ENCODE results near the gene SBF2.

The SBF2 gene

DNA sequence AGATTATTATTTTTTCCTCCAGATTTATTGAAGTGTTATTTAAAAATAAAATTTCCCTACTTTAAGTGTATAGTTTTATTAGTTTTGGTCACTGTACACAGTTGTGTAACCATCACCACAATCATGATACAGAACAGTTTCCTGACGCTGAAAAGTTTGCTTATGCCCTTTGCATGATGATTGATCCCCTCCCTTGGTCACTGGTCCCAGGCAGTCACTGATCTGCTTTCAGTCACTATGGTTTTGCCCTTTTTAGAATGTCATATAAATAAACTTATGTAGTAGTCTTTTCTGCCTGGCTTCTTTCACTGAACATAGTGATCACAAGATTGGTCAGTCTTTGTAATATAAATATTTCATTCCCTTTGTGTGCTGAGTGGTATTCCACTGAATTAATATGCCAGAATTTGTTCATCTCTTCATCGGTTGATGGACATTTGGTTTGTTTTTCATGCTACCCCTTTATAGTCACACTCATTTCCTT is 489.6 kb downstream of the SBF2 start:
- peaks cover 5% of the 10 kb centered on the region; the same call in 1 of the 2 replicates for H3K4me1 ChIP-seq (ENCODE audit: low read length)
- no peak overlapping the region for H3K4me3 ChIP-seq (ENCODE audit: low read length)
- no peak overlapping the region for H3K27ac ChIP-seq (ENCODE audit: low read length)
- TF ChIP-seq, protein P1, sequence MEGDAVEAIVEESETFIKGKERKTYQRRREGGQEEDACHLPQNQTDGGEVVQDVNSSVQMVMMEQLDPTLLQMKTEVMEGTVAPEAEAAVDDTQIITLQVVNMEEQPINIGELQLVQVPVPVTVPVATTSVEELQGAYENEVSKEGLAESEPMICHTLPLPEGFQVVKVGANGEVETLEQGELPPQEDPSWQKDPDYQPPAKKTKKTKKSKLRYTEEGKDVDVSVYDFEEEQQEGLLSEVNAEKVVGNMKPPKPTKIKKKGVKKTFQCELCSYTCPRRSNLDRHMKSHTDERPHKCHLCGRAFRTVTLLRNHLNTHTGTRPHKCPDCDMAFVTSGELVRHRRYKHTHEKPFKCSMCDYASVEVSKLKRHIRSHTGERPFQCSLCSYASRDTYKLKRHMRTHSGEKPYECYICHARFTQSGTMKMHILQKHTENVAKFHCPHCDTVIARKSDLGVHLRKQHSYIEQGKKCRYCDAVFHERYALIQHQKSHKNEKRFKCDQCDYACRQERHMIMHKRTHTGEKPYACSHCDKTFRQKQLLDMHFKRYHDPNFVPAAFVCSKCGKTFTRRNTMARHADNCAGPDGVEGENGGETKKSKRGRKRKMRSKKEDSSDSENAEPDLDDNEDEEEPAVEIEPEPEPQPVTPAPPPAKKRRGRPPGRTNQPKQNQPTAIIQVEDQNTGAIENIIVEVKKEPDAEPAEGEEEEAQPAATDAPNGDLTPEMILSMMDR (IDR thresholded peaks at IDR 0.05; ENCODE audit: low read depth, low read length) = no peak
- TF ChIP-seq EZH2phosphoT487 (IDR thresholded peaks at IDR 0.05; ENCODE audit: low read depth) = no peak
- H3K9me3 ChIP-seq (ENCODE audit: insufficient read depth, low read length) = no peaks in the 10 kb centered on the region
- H3K36me3 ChIP-seq (replicated peaks; ENCODE audit: low read depth, low read length) = peaks cover 3% of the 10 kb centered on the region
- no peak overlapping the region for H3K4me2 ChIP-seq (ENCODE audit: low read length)
- no peaks in the 10 kb centered on the region for H4K20me1 ChIP-seq (ENCODE audit: insufficient read depth, low read length)
- no peak overlapping the region for H3K9ac ChIP-seq (ENCODE audit: low read length)
- H2AFZ ChIP-seq (ENCODE audit: low read depth, low read length) = no peak overlapping the region
- H3K79me2 ChIP-seq (ENCODE audit: low read length) = no peaks in the 10 kb centered on the region
- H3K27me3 ChIP-seq (ENCODE audit: low read depth, low read length) = no peaks in the 10 kb centered on the region

DNA sequence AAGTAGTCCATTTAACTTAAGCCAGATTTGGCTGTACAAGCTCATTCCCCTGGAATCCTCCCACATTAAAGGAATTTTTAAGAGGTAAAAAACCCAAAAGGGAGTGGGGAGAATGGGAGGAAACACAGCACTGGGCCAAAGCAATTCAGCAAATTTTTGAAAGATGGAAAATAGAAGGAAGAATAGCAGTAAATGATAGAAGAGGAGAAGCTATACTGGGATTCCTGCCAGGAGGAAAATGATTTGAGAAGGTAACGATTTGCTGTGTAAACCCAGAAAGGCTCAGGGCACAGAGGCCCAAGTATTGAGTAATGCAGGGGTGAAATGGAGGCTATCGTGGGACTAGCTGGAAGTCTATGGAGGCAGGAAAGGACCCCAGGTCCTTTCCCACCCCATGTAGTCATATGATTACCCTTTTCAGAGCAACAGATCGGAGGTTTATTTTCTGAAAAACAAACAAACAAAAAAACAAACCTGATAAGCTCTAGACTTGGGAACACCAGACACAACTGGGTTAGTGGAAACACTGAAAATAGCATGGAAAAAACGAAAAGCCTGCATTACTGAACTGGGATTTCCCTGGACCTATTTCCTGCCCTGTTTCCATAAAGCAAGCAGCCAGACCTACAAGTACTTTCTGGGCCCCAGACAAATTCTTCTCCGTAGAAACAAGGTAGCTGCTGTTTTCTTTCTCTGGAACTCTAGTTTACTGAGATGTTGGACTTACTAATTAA is 490.2 kb downstream of the SBF2 start:
- TF ChIP-seq, protein P1 (IDR thresholded peaks at IDR 0.05; ENCODE audit: low read depth, low read length) = no peak
- TF ChIP-seq EZH2phosphoT487 (IDR thresholded peaks at IDR 0.05; ENCODE audit: low read depth) = no peak
- no peak overlapping the region for H3K4me2 ChIP-seq (ENCODE audit: low read length)
- H3K4me1 ChIP-seq (ENCODE audit: low read length) = peaks cover 5% of the 10 kb centered on the region; the same call in 1 of the 2 replicates
- no peak overlapping the region for H3K27ac ChIP-seq (ENCODE audit: low read length)
- H3K4me3 ChIP-seq (ENCODE audit: low read length) = no peak overlapping the region
- no peaks in the 10 kb centered on the region for H4K20me1 ChIP-seq (ENCODE audit: insufficient read depth, low read length)
- H2AFZ ChIP-seq (ENCODE audit: low read depth, low read length) = no peak overlapping the region
- H3K36me3 ChIP-seq (replicated peaks; ENCODE audit: low read depth, low read length) = peaks cover 3% of the 10 kb centered on the region
- no peaks in the 10 kb centered on the region for H3K79me2 ChIP-seq (ENCODE audit: low read length)
- no peaks in the 10 kb centered on the region for H3K27me3 ChIP-seq (ENCODE audit: low read depth, low read length)
- H3K9ac ChIP-seq (ENCODE audit: low read length) = no peak overlapping the region
- no peaks in the 10 kb centered on the region for H3K9me3 ChIP-seq (ENCODE audit: insufficient read depth, low read length)

DNA sequence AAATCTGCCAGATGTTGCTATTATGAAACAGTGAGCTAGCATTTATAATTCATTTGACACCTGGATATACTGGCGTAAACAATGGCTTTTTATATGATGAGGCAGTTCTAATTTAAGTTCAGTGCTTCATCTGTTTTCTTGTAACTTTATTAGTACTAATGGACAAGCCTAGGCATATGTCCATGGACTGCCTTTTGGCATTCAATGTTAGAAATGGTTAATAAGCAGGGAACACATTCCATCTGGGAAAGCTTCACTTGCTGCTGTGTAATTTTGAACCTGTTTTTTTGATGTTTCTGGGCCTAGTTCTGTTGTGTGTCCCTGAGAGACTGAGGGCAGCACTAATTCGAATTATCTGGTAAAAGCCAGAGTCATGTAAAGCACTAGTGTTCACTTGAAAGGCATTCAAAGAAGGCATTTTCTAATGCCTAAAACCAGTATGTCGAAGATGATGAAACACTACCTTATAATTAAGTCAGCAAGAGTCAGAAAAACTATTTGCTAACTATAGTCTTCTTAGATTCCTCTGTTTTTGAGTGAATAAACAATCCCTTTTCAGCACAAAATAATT is 491.6 kb downstream of the SBF2 start:
- no peak overlapping the region for H3K4me2 ChIP-seq (ENCODE audit: low read length)
- no peak overlapping the region for H2AFZ ChIP-seq (ENCODE audit: low read depth, low read length)
- H3K4me3 ChIP-seq (ENCODE audit: low read length) = no peak overlapping the region
- TF ChIP-seq EZH2phosphoT487 (IDR thresholded peaks at IDR 0.05; ENCODE audit: low read depth) = no peak
- no peaks in the 10 kb centered on the region for H3K9me3 ChIP-seq (ENCODE audit: insufficient read depth, low read length)
- no peaks in the 10 kb centered on the region for H3K79me2 ChIP-seq (ENCODE audit: low read length)
- H4K20me1 ChIP-seq (ENCODE audit: insufficient read depth, low read length) = no peaks in the 10 kb centered on the region
- no peak overlapping the region for H3K27ac ChIP-seq (ENCODE audit: low read length)
- H3K4me1 ChIP-seq (ENCODE audit: low read length) = peaks cover 5% of the 10 kb centered on the region; the same call in 1 of the 2 replicates
- no peaks in the 10 kb centered on the region for H3K27me3 ChIP-seq (ENCODE audit: low read depth, low read length)
- H3K36me3 ChIP-seq (replicated peaks; ENCODE audit: low read depth, low read length) = peaks cover 3% of the 10 kb centered on the region
- no peak overlapping the region for H3K9ac ChIP-seq (ENCODE audit: low read length)

DNA sequence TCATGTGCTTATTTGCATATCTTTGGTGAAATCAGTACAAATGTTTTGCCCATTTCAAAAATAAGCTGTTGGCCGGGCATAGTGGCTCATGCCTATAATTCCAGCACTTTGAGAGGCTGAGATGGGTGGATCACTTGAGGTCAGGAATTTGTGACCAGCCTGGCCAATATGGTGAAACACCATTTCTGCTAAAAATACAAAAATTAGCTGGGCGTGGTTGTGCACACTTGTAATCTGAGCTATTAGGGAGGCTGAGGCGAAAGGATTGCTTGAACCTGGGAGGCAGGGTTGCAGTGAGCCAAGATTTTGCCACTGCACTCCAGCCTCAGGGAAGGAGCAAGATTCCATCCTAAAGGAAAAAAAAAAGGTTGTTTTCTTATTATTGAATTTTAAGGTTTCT is 494.1 kb downstream of the SBF2 start:
- no peaks in the 10 kb centered on the region for H4K20me1 ChIP-seq (ENCODE audit: insufficient read depth, low read length)
- H3K4me2 ChIP-seq (ENCODE audit: low read length) = no peak overlapping the region
- TF ChIP-seq EZH2phosphoT487 (IDR thresholded peaks at IDR 0.05; ENCODE audit: low read depth) = no peak
- TF ChIP-seq, protein P1 (IDR thresholded peaks at IDR 0.05; ENCODE audit: low read depth, low read length) = no peak
- H3K9me3 ChIP-seq (ENCODE audit: insufficient read depth, low read length) = no peaks in the 10 kb centered on the region
- H3K79me2 ChIP-seq (ENCODE audit: low read length) = no peaks in the 10 kb centered on the region
- H3K27ac ChIP-seq (ENCODE audit: low read length) = no peak overlapping the region
- peaks cover 5% of the 10 kb centered on the region; the same call in 1 of the 2 replicates for H3K4me1 ChIP-seq (ENCODE audit: low read length)
- no peak overlapping the region for H3K4me3 ChIP-seq (ENCODE audit: low read length)
- no peaks in the 10 kb centered on the region for H3K36me3 ChIP-seq (replicated peaks; ENCODE audit: low read depth, low read length)
- H3K27me3 ChIP-seq (ENCODE audit: low read depth, low read length) = no peaks in the 10 kb centered on the region
- no peak overlapping the region for H3K9ac ChIP-seq (ENCODE audit: low read length)
- no peak overlapping the region for H2AFZ ChIP-seq (ENCODE audit: low read depth, low read length)
